ENCODE measurements around the gene RASL10A.
A peak's percentile ranks its signal among the peaks of the same experiment; 100 is the strongest.

Gene RASL10A

DNA sequence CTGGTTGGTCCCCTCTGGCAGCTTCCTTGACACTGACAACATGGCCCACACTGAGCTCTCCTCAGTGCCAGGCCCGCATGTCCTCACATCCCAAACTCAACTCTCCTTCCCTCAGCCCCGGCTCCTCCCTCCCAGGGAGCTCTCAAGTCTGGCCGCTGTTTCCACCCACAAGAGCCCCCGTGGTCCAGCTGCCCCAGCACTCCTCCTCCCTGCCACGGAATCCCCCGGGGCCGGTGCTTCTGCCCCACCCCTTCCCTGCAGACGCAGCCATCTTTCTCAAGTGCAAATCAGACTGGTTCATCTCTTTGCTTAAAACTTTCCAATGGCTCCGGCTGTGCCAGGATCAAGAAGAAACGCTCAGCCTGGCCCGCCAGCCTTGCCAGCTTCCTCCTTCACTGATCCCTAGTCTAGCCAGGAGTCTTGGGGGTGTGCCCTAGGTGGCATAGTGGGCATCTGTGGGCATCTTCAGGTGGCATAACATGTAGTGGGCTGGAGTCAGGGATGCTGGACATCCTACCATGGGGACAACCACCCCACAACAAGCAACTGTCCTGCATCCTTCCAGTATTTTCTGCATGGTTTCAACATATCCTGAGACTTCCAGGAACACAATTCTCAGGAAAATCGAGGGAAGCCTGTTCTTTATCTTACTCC, 22.3 kb upstream of the RASL10A start:
- no peak for ATAC-seq

DNA sequence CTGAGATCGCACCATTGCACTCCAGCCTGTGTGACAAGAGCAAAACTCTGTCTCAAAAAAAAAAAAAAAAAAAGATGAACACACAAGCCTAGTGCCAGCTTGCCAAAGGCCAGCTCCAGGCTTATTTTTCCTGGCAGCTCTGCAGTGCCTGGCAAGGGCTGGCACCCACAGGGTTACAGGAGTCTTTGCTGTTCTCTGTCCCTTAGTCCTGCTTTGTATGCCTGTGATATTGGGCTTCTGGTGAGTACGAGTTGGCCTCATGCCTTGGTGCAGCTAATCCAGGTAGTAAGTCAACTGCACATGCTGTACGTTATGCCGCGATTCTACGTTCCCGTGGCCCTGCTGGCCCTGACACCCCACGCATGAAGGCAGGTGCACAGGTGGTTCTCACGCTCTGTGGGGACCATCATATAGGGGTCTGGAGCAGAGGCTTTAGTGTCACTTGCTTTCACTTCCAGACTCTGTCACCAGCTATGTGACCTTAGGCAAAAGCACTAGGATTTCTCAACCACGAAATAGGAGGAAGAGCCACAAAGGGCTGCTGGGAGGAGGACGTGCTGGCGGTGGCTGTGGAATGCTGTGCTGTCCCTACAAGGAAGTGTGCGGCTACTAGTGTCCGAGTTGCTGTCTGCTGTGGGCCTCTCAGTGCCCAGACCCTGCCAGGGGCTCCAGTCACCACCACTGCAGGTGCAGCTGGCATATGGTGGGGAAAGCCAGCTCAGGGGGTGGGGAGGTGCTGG, 21.4 kb upstream of the RASL10A start:
- no peak for ATAC-seq

DNA sequence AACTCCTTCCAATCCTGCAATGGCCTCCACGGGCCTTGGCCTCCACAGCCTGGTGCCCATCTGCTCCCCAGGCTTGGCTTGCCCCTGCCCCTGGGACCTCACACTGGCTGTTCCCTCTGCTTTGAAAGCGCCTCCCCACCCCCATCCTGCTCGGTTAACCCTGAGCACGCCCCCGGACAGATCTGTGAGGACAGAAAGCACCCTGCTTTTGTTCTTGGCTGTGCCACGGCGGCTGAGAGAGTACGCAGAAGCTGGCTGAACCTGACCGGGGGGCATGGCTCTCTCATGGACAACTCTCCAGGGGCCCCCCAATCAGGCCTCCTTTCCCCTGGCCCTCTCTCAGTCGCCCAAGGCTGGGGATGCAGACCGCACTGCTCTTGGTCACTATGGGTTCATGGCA, 20.2 kb upstream of the RASL10A start:
- ATAC-seq, result no peak

DNA sequence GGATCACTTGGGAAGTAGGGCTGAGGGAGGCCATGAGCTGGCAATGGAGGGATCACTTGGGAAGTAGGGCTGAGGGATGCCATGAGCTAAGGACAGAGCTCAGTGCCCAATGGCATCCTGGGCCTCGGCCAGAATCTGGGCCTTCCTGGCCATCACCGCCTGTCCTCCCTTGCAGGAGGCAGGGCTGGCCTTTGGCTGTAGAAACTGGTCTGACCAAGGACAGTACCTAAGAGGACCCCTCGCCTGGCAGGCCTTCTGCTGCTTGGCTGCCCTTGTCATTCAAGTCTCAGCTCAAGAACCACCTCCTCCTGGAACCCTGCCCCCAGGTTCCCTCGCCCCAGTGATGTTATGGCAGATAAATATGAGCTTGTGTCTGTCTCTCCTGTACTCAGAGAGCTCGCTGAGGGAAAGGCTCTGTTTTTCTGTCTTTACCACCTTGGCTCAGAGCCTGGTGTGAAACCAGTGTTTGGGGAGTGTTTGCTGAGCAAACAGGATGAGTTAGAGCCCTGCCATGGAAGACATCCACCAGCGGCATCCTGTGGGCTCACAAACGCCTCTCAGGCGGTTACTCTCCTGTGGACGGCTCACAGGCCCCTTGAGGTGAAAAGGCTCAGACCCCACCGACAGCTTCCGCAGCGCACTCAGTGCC, 19.3 kb upstream of the RASL10A start:
- no peak for ATAC-seq

DNA sequence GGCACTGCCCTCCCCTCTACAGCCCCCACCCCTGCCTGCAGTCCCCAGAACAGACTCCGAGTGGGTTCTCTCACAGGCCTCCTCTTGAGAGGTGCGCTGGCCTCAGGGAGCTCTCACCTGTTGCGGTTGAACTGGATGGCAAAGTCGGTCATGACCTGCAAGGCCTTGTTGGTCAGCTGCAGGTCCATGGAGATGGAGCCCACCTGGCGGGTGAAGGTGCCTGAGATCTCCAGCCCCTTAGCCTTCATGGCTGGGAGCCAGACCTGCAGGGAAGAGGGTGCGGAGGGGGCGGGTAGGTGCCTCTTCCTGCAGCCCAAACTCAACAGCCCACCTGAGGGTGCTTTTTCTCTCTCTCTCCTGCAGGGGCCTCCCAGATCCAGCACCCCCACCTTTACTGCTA, 18.7 kb upstream of the RASL10A start:
- ATAC-seq, result no peak

DNA sequence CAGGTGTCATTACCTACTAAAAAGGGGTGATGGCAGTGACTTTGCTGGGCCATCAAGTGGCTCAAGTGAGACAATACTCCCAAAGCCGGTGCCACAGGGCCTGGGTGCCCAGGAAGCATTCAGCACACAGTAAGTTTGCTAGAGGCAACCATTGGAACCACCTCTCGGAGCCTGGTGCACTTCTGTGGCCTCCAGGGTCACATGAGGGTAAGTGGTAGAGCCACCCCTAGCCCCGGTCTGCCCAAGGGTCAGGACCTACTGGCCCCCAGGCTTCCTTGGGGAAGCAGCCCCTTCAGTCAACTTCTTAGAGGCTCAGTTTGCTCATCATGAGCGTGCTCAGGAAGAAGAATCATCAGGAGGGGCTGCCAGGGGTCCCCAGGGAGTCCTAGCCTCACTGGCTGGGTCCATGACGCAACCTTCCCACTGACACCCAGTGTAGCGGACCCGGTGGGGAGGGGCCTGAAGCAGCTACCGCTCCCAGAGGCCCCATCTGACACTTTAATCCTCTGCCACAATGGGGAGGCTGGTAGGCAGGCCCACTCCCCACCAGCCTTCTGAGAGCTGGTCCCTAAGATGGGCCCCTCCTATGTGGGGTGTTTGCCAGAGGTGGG, 17.5 kb upstream of the RASL10A start:
- ATAC-seq, result no peak

DNA sequence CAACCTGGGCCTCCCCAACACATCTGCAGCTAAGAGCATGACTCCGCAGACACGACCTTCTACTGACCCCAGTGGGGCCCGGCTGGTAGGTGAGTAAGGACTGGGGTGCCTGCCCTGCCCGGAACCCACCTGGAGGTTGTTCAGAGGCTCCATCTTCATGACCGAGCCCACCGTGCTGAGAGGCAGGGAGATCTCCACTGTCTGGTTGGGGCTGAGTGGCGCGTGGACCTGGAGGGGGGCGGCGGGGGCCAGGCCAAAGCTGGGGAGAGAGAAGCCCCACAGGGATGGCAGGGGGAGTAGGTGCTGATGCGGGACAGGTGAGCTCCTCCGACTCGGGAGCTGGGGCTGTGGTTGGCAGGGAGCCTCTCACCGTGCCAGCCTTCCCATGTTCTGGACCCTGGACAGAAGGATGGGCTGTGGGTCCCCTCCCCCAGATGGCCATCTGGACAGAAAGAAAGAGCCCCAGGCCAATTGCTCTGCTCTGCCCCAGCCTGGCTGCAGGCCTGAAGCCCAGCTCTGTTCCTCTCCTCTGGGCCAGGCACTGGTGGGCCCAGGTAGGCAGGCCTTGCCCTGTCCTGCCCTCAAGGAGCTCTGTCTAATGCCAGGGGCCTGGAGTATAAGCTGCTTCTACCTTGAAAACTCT, 16.3 kb upstream of the RASL10A start:
- no peak for ATAC-seq

DNA sequence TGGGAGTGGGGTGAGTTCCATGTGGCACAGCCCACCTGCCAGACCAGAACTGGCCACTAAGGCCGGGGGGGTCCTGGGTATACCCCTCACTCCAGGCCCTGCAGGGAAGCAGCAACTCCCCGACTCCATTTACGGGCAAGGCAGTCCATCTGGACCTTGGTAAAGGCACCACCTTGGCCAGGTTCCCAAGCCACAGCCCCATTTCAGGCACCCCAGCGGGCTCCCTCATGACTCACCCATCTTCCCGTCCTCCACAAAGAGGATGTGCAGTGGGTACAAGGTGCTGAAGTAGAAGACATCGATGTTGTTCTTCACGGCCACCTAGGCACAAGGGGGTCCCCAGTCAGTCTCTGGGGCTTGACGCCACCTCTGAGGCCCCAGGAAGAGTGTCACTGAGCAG, 15.7 kb upstream of the RASL10A start:
- no peak for ATAC-seq

DNA sequence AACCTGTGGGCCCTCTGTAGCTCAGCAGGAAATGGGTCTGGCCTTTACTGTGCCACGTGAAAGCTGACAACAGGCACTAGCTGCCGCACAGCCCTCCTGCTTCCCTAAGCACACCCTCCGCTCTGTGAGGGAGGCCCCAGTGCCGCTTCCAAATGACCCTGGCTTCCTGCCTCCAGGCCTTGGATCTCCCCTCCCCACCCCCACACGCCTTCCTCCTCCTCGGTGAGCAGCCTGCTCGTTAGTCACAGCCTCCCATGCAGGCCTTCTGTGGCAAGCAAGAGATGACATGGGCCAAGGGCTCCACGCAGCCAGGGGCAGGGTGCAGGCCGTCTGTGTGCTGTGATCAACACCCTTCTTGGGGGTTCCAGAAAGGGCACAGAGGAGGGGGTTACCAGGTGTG, 15.3 kb upstream of the RASL10A start:
- no peak for ATAC-seq

DNA sequence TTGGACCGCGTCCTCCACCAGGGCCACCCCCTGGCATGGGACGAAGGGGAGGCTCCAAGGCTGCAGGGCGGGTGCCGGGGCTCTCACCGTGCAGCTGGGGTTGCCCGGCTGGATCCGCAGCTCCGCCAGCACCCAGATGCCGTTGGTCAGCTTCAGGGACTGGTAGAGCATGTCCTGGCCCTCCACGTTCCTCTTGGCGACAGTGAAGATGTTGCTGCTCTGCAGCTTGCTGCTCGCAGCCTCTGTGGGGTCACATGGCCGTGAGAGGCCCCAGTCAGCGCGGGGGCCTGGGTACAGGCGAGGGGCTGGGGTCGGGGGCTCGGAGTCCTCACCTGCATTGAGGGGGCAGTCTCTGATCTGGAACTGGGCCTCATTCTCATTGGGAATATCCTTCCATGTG, 14.8 kb upstream of the RASL10A start:
- ATAC-seq, result no peak

DNA sequence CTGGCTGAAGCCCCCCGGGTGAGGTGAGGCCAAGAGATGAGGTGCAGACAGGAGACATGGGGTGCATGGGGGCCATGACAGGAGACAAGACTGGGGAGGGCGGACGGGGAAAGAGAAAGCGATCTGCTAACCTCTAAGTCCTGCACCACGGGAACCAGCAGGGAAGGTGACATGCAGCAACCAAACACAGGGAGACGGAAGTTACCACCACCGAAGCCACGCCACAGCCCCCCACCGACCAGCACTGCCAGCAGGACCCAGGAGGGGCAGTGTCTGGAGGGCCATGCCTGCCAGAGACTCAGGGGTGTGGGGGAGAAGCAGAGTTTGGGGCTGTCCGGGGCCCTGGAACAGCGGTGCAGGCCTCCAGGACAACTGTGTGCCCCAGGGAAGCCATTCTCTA, 14.1 kb upstream of the RASL10A start:
- no peak for ATAC-seq

DNA sequence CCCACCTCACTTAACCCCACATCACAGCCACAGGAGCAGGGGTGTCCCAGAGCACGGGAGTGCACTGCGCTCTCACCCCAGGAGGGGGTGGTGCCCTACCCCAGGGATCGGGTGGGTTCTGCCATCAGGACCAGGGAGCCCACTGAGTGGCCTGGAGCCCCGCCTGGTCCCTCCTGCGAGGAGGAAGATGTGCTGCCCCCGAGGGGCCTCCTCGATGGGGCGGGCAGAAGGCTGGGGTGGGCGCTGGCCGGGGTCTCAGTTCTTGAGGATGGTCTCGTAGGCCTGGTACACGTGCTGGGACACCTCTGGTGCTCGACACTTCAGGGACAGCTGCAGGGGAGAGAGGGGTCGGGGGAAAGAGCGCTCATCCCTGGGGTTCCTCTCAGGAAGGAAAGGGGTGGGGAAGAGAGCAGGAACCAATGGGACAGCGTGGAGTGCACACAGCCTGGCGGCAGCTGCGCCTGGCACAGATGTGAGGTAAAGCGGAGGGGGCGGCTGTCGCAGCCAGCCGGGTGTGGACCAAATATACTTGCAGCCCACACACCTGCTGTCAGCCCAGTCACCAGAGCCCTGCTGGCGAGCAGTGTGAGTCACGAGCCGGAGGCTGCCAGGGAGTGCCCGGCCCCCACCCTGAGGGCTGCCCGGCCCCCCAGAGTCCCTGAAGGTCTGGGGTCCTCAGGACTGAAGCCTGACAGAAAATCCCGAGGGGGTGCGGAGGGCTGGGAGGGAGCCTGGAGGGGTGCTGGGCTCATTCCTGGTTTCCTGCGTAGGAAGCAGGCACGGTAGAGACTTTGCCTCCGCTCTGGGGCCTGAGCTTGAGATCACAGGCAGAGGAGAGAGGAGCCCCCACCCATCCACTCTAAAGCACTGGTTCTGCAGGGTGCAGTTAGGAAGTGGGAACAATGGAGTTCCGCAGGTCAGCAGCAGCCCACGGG, 13.3 kb upstream of the RASL10A start:
- ATAC-seq, result no peak

DNA sequence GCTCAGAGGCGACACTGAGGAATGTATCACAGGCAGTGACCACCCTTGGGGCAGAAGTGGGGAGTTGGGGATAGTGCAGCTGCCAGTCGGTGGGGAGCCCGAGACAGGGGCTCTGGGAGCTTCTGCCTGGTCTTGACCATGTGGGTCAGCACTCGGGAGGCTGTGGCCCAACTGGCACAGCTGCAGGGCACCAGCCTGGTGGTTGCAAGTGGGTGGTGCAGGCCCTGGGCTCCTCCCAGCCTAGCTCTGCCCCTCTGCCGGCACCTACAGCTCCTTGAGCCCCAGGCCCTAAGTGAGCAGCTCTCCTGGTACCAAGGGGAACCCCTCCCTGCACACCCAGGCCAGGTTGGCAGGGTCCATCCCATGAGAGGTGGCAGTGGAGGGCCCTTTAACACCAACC, 12.6 kb upstream of the RASL10A start:
- peak; percentile 18 to 20 for ATAC-seq

DNA sequence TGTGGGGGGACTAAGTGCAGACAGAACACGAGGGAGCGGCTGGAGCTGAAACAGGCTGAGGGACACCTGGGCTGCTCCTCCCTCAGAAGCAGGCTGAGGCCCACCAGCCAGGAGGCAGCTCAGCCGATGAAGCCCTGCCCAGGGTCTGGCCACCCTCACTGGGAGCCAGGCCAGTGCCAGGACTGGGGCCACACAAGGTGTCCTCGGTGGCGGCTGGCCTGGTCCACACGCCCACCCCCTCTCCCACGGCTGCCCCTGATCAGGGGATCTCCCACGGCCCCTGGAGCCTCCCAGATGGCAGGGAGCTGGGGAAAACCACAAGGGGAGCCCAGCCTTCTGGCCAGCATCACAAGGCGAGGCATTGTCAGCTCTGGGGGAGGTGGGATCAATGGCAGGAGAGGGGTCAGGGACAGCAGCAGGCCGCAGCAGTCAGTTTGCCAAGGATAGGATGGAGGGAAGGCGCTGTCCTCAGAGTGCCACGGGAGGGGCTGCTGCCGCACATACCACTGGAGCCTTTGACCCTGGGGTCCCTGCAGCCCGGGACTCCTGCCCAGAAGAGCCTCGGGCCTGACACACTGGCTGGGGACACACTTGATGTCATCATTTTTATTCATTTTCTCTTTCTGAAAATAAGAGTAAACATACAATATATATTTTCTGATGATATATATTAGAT, 11.7 kb upstream of the RASL10A start:
- no peak for ATAC-seq

DNA sequence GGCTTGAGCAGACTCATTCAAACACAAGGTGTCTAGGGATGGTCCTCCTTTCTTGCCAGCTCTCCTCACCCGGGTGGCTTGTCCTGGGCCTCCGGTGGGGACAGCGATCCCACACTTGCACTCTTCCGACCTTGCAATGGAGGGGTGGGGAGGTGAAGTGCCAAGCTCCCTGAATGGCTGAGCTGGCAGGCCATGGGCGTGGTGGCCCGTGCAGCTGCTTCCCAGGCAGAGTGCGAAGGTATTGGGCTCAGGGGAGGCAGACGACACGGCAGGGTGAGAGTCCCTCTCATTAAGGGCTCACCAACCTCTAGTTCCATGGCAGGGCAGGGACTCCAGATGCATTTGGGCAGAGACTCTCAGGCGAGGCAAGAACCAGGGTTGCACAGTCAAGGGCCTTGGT, 11.0 kb upstream of the RASL10A start:
- peak in 1 of 2 donors; percentile 8 for ATAC-seq

DNA sequence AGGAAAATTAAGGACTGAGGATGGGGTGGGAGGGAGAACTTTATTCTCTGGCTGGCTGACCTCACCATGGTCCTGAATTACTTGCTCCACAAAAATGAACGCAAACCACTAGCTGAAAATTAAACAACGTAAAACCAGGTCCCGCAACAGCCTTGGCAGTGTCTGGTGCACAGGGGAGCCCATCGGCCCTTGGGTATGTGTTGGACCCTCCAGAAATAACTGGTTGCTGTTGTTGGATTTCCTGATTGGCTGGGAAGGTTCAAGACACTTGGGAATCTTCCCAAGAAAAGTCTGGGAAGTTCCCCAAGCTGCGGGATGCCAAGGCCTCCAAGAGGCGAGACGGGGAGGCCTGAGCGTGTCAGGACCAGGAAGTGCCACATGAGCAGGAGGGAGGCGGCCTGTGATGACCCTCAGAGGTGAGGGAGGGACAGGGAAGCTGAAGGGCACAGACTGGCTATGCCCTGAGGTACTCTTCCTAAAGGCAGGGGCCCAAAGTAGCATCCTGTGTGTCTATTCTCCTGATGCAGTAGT, 10.4 kb upstream of the RASL10A start:
- no peak for ATAC-seq

DNA sequence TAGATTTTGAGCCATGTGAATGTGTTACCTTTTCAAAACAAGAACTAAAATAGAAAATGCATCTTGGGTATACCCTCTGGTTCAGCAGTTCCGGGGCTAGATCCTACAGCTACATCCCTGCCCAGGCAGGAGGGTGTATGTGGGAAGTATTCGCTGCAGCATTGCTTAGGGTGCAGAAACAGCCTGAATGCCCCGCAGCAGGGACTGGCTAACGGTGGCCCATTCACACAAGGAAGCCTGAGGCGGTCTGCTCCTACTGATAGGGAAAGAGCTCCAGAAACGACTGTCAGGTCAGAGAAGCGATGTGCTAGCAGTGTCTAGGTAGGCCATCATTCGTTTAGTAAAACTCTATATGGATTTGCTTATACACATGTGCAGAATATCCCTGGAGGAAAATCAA, 9.9 kb upstream of the RASL10A start:
- ATAC-seq, result no peak

DNA sequence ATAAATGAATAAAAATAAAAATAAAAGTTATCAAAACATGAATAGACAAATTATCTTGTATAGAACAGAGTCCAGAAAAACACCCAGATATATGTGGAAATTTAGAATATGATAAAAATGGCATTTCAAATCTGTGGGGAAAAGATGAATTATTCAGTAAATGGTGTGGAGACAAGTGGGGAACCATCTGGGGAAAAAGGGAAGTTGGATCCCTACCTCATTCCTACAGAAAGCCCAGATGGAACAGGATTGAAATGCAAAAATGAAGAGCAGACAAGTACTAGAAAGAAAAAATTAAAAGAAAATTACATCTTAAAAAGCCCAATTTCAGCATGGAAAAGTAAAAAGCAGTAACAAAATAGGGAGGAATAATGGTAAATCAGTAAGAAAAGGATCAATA, 8.1 kb upstream of the RASL10A start:
- ATAC-seq, result no peak

DNA sequence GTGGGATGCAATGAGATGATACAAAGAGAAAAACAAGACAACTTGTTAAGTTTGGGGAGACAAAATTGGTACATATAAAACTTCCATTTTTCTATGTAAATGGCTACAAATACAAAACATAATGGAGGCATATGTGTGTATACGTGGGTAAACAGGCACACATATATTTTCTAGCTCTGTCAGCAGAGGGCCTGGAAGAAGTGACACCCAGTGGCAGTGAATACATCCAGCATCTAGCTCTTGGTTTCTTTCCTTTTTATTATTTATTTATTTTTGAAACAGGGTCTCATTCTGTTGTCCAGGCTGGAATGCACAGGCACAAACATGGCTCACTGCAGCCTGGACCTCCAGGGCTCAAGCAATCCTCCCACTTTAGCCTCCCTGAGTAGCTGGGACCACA, 5.0 kb upstream of the RASL10A start:
- no peak for ATAC-seq

DNA sequence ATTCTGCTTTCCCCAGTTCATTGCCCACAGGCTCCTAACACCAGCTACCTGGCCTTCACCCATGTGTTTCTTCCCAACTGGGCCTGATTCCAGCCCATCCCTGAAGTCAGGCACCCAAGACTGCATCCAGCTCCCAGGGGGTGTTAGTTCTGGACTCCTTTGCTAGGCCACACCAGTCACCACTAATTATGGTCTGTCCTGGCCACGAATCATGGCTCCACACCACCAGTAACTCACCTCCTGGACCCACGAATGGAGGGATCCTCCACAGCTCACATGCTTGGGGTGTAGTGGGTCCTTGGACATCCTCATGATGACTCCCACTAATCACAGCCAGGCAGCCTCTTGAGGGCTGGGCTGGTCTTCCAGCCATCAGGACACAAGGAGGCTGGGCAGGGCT, 3.6 kb upstream of the RASL10A start:
- no peak for ATAC-seq

DNA sequence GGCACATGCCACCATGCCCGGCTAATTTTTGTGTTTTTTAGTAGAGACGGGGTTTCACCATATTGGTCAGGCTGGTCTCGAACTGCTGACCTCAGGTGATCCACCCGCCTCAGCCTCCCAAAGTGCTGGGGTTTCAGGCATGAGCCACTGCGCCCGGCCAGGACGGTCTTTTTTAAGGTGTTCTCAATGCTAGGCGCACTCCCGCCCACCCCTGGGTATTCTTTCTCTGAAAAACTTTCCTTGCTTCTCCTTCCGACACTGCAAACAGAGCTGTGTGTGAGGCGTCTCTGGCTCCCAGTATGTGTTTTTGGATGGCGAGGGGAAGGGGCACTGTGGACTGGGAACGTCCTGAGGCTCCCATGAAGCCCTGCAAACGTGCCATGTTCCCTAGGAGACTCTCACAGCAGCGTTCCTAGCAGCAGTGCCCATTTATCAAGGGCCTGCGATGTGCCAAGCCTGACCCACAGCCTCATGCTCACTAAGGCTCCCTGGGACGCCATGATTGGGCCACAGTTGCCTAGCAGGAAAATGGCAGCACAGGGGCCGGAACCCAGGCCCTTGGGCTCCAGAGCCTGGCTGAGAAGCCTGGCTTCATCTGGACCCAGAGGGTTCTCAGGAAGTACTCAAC, 2.4 kb upstream of the RASL10A start:
- ATAC-seq, result no peak

Data from activated CD4-positive, CD25-positive, alpha-beta regulatory T cell treated with anti-CD3 and anti-CD28 coated beads, Interleukin-2, amount 50 U/mL, for 24 hours (primary cell).